ENCODE data around the gene TEKT3.

The TEKT3 gene

DNA sequence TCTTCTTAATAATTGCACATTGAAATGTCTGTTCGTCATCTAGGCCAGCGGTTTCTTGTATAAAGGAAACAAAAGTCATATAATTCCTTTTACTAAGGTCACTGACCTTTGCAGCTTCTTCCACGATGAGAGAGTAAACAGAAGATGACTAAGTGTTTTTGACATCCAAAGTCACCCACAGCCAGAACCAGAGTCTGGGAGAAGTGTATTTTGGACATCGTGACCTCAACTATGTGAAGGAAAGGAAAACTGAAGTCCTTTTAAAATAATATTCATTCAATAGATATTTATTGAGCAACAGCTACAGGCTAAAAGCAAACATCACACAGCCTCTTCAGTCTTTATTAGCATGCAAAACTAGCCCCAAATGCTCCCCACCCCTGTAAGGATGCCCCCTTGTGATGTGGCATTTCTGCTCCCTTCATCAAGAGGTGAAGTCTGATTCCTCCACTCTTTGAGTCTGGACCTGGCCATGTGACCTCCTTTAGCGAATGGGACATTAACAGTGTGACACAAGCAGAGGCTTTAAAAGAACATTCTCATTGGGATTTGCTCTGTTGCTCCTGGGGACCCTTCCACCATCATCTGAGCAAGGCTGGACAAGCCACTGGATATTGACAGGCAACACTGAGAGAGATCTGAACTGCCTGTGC lies 68.1 kb downstream of the TEKT3 start:
- no peak for TF ChIP-seq CTCF (IDR thresholded peaks at IDR 0.05; ENCODE audit: low read depth, low read length)
- H3K4me3 ChIP-seq (ENCODE audit: low read depth, low read length) = no peak overlapping the region
- no peak overlapping the region for H3K27ac ChIP-seq
- no peaks in the 10 kb centered on the region for H3K27me3 ChIP-seq (ENCODE audit: insufficient read depth, low read depth, severe bottlenecking)
- H3K9me3 ChIP-seq (ENCODE audit: severe bottlenecking) = no peaks in the 10 kb centered on the region
- no peak for DNase-seq
- no peaks in the 10 kb centered on the region for H3K36me3 ChIP-seq

DNA sequence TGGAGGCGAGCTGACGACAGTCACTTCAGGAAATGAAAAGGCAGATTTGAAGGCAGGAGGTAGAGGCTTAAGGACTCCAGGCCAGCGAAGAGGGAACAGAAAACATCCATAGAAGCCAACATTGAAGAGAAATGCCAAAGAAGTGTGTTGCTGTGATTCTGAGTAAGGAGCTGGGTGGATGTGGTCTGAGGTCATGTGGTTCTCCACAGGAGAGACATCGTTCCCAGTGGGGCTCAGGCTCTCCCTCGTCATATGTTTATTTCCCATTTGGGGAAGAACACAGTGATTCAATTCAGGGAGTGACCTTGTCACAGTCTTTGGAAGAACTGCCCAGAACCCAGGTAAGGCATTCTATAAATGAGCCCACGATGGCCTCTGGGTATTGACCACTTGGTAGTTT lies 69.7 kb downstream of the TEKT3 start:
- peaks cover 7% of the 10 kb centered on the region for H3K27me3 ChIP-seq (ENCODE audit: insufficient read depth, low read depth, severe bottlenecking)
- no peaks in the 10 kb centered on the region for H3K36me3 ChIP-seq
- no peak overlapping the region for H3K4me3 ChIP-seq (ENCODE audit: low read depth, low read length)
- no peak for DNase-seq
- TF ChIP-seq CTCF (IDR thresholded peaks at IDR 0.05; ENCODE audit: low read depth, low read length) = no peak
- H3K27ac ChIP-seq = no peak overlapping the region
- H3K9me3 ChIP-seq (ENCODE audit: severe bottlenecking) = no peaks in the 10 kb centered on the region

- H3K9me3 ChIP-seq (ENCODE audit: severe bottlenecking) = no peaks in the 10 kb centered on the region
- H3K27ac ChIP-seq = no peak overlapping the region
- DNase-seq = no peak
- no peak for TF ChIP-seq CTCF (IDR thresholded peaks at IDR 0.05; ENCODE audit: low read depth, low read length)
- no peaks in the 10 kb centered on the region for H3K36me3 ChIP-seq
- H3K27me3 ChIP-seq (ENCODE audit: insufficient read depth, low read depth, severe bottlenecking) = peaks cover 16% of the 10 kb centered on the region
- no peak overlapping the region for H3K4me3 ChIP-seq (ENCODE audit: low read depth, low read length)
These were observed 70.6 kb downstream of the TEKT3 start for GRCh38 chr17:15270628-15271381.

DNA sequence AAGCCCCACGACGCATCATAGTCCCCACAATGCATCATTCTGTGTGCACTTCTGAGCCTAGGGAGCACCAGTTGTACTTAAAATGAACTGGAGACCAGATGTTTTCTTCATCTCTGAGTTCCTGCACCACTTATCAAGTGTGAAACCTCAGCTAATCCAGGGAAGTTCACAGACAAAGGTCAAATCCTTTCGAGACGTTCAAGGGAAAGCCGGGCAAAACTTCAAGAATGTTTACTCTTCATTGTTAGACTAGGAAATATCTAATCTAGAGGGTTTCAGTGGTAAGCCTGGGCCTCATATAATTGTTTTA lies 71.7 kb downstream of the TEKT3 start:
- TF ChIP-seq CTCF (IDR thresholded peaks at IDR 0.05; ENCODE audit: low read depth, low read length) = no peak
- H3K9me3 ChIP-seq (ENCODE audit: severe bottlenecking) = no peaks in the 10 kb centered on the region
- no peak overlapping the region for H3K27ac ChIP-seq
- H3K36me3 ChIP-seq = no peaks in the 10 kb centered on the region
- H3K27me3 ChIP-seq (ENCODE audit: insufficient read depth, low read depth, severe bottlenecking) = peaks cover 22% of the 10 kb centered on the region
- H3K4me3 ChIP-seq (ENCODE audit: low read depth, low read length) = no peak overlapping the region
- no peak for DNase-seq

DNA sequence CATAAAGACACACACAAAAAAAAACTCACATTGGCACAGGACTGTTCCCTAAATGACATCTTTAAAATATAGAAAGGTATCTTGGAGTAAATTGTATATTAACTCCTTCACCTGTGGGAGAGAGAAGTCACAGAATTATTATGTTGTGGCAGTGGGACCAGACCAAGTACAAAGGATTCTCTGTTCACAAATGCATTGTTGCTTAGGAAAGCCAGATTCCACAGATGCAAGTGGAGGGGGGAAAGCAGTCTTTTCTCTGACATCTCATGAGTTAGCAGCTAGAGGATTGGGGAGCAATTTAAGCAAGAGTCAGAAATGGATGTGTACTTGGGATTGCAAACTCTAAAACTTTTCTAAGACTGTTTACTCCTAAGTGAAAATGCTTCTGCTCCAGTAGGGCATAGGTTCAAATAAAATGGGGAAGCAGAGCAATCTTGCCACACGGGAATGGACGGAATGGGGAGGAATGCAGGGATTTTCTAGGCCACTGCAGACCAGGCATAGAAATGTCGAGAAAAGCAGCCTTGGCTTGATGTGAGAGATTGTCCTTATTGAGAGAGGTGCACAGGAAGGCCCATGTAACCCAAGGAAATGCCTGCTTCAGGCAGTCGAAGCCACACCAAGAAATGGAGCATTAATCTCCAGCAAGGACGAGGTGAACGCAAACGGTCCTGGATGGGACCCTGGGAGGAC lies 72.2 kb downstream of the TEKT3 start:
- no peak overlapping the region for H3K4me3 ChIP-seq (ENCODE audit: low read depth, low read length)
- H3K36me3 ChIP-seq = no peaks in the 10 kb centered on the region
- no peak for DNase-seq
- no peaks in the 10 kb centered on the region for H3K9me3 ChIP-seq (ENCODE audit: severe bottlenecking)
- TF ChIP-seq CTCF (IDR thresholded peaks at IDR 0.05; ENCODE audit: low read depth, low read length) = no peak
- no peak overlapping the region for H3K27ac ChIP-seq
- H3K27me3 ChIP-seq (ENCODE audit: insufficient read depth, low read depth, severe bottlenecking) = peaks cover 24% of the 10 kb centered on the region

Measured in WERI-Rb-1 (cell line).